Measurements from ENCODE around the gene HTRA3.

GRCh38 chr4:8266508-8266907 lies 3.0 kb upstream of the HTRA3 start:
- TF ChIP-seq POLR2A (IDR thresholded peaks at IDR 0.05) (no peak), CTCF (IDR thresholded peaks at IDR 0.05) (no peak)

All from esophagus squamous epithelium (tissue), 4 donors.